ENCODE results near the gene PRKCA. TPM values are rescaled to one million over a fixed set of nuclear protein-coding genes. Genes with fewer than 3 reads are reported as not detected.

Gene PRKCA
- total and polyA plus RNA-seq, 2 of the 13 experiments (the other 11 are each of a cell fraction or from before 2014, with no cell fraction given): 18.5 to 21.5 TPM

DNA sequence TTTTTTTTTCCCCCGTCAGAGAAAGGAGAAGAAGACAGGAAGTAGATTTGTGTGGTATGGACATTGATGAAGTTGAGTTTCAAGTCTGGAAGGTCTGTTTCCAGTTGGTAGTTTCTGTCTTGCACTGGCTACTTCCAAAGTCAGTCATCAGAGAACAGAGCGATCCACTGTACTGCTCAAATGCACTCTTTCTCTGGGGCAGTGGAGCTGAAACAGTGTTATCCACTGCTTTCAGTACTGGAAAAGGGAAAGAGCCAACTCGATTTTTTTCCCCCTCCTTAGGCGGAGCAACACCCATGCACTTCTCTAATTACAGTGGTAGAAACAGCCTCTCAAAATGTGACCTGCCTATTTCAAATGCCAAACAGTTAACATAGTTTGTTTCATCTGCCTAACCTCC, 7.4 kb downstream of the PRKCA start:
- Histone ChIP-seq H3K27me3 (ENCODE audit: control insufficient read depth in 1 of 2, insufficient read depth in 2 of 2, low read length in 2 of 2) (no peaks in the 10 kb centered on the region), H3K4me1 (ENCODE audit: insufficient read depth, low read length) (peaks cover 29% of the 10 kb centered on the region), H3K9ac (ENCODE audit: insufficient read depth, low read depth, low read length) (no peak overlapping the region), H3K36me3 (replicated peaks in 1 of 2; ENCODE audit: control insufficient read depth in 1 of 2, insufficient read depth in 2 of 2, low read length in 2 of 2) (peaks cover 11 to 30% of the 10 kb centered on the region in 2 experiments), H3K9me3 (ENCODE audit: low read length) (no peaks in the 10 kb centered on the region), H3K79me2 (ENCODE audit: insufficient read depth, low read length) (peaks cover 64% of the 10 kb centered on the region), H3K4me2 (ENCODE audit: low read depth, low read length) (no peak overlapping the region), H3K4me3 (replicated peaks in 1 of 3; ENCODE audit: insufficient read depth in 1 of 3, low read depth in 2 of 3, low read length in 3 of 3) (no peak overlapping the region), H3K27ac (ENCODE audit: extremely low read length, insufficient read depth, low read length) (no peak overlapping the region), H2AFZ (ENCODE audit: low read length) (no peak overlapping the region), H4K20me1 (ENCODE audit: insufficient read depth, low read length) (no peaks in the 10 kb centered on the region)
- ATAC-seq (no peak), DNase-seq (ENCODE audit: low spot score) (no peak), FAIRE-seq (no peak)
- POLR2A ChIA-PET: no interaction called here
- intact Hi-C loops (cut with micrococcal nuclease; ENCODE audit: unreplicated experiment) (no loop called here), in situ Hi-C loops (cut with HindIII; ENCODE audit: extremely low pct_ligation_motif_present, low pct_unique_long_range_greater_than_20kb) (loop anchor here (10.0 kb wide), 1 partner anchor 105 kb away; no protein-coding TSS in a partner anchor)
- 87% methylated on average over 4 of the region's 4 CpGs for WGBS (ENCODE audit: low lambda C conversion rate)
- CTCF ChIA-PET (ENCODE audit: low intra/inter-chr PET ratio, low total read pairs): no interaction called here
- no peak for TF ChIP-seq CHD2 (IDR thresholded peaks at IDR 0.05; ENCODE audit: low read depth, low read length)
- TF ChIP-seq KDM5B (CRISPR knock-in tag; IDR thresholded peaks at IDR 0.05; ENCODE audit: borderline replicate concordance): no peak
- TF ChIP-seq ZNF563 (CRISPR knock-in tag; IDR thresholded peaks at IDR 0.05): no peak
- TF ChIP-seq REPIN1 (CRISPR knock-in tag; IDR thresholded peaks at IDR 0.05; ENCODE audit: borderline replicate concordance, low read depth): no peak
- TF ChIP-seq ZNF652 (CRISPR knock-in tag; IDR thresholded peaks at IDR 0.05; ENCODE audit: borderline replicate concordance, low read depth): no peak
- TF ChIP-seq ZNF883 (CRISPR knock-in tag; IDR thresholded peaks at IDR 0.05; ENCODE audit: not compliant biosample characterization): no peak
- TF ChIP-seq, protein P1, sequence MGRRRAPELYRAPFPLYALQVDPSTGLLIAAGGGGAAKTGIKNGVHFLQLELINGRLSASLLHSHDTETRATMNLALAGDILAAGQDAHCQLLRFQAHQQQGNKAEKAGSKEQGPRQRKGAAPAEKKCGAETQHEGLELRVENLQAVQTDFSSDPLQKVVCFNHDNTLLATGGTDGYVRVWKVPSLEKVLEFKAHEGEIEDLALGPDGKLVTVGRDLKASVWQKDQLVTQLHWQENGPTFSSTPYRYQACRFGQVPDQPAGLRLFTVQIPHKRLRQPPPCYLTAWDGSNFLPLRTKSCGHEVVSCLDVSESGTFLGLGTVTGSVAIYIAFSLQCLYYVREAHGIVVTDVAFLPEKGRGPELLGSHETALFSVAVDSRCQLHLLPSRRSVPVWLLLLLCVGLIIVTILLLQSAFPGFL (CRISPR knock-in tag; IDR thresholded peaks at IDR 0.05): no peak
- TF ChIP-seq ZNF207 (IDR thresholded peaks at IDR 0.05; ENCODE audit: borderline replicate concordance): no peak
- TF ChIP-seq SALL1 (CRISPR knock-in tag; IDR thresholded peaks at IDR 0.05): no peak
- TF ChIP-seq, protein P2, sequence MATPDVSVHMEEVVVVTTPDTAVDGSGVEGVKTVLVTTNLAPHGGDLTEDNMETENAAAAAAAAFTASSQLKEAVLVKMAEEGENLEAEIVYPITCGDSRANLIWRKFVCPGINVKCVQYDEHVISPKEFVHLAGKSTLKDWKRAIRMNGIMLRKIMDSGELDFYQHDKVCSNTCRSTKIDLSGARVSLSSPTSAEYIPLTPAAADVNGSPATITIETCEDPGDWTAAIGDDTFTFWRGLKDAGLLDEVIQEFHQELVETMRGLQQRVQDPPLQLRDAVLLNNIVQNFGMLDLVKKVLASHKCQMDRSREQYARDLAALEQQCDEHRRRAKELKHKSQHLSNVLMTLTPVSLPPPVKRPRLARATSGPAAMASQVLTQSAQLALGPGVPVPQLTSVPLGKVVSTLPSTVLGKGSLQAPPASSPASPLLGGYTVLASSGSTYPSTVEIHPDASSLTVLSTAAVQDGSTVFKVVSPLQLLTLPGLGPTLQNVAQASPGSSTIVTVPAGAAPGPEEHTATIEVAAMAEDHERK (CRISPR knock-in tag; IDR thresholded peaks at IDR 0.05; ENCODE audit: low read depth): no peak
- TF ChIP-seq HOXA7 (CRISPR knock-in tag; IDR thresholded peaks at IDR 0.05): no peak
- no peak for TF ChIP-seq STAT5B (CRISPR knock-in tag; IDR thresholded peaks at IDR 0.05)
- TF ChIP-seq, protein P3, sequence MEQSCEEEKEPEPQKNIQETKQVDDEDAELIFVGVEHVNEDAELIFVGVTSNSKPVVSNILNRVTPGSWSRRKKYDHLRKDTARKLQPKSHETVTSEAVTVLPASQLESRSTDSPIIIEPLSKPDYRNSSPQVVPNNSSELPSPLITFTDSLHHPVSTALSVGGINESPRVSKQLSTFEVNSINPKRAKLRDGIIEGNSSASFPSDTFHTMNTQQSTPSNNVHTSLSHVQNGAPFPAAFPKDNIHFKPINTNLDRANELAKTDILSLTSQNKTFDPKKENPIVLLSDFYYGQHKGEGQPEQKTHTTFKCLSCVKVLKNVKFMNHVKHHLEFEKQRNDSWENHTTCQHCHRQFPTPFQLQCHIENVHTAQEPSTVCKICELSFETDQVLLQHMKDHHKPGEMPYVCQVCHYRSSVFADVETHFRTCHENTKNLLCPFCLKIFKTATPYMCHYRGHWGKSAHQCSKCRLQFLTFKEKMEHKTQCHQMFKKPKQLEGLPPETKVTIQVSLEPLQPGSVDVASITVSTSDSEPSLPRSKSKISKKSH (CRISPR knock-in tag; IDR thresholded peaks at IDR 0.05; ENCODE audit: borderline replicate concordance): no peak
- no peak for TF ChIP-seq HOXA3 (CRISPR knock-in tag; IDR thresholded peaks at IDR 0.05)
- no TSS peak for BruUV-seq (replicated peaks)

All from HepG2 (cell line).